HT1080 (cell line): ENCODE data around the gene CDC42BPA. TPM values are rescaled to one million over a fixed set of nuclear protein-coding genes. Genes with fewer than 3 reads are reported as not detected.

Source experiments
- DNase-seq: peaks from one replicate; pipeline ENCODE4 v3.0.0-alpha.2; 2015; ENCODE audit warnings: low read depth
- total RNA-seq: library from RNA; depleted of rRNA; stranded (reverse); fragments of >200 nt; shearing (Covaris generic); gene quantifications from 2 replicates; pipeline ENCODE4 v1.2.3, GENCODE V29; 2014

The CDC42BPA gene
- total RNA-seq, 1 experiment from 2014 or later, result 14.2 TPM

DNA sequence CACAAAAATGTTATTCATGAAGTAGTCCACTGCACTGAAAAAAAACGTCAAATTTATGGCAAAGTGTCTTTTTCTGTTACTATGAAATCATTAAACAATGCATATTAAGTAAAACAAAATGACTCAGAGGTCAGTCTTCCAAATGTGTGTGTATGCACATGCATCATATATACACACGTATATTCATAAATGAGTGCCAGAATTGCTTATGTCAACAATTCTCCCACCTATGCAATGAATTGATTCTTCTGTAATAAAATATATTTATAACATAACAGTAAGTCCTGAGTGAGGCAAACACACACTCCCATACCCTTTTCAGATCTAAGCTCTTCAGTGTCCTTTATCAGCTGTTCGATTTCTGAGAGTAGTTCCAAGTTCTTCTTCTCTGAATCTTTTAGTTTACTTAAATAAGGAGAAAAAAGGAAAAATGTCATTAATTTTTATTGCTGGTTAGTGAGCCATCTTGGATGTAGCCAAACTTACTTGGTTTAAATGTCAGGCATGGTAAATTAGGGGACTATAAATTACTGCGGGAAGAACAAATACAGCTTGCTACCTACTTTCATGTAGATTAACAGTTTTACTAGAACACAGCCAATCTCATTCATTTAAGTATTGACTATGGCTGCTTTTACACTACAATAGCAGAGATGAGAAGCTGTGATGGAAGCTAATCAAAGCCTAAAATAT, 246.3 kb downstream of the CDC42BPA start:
- DNase-seq, result no peak

DNA sequence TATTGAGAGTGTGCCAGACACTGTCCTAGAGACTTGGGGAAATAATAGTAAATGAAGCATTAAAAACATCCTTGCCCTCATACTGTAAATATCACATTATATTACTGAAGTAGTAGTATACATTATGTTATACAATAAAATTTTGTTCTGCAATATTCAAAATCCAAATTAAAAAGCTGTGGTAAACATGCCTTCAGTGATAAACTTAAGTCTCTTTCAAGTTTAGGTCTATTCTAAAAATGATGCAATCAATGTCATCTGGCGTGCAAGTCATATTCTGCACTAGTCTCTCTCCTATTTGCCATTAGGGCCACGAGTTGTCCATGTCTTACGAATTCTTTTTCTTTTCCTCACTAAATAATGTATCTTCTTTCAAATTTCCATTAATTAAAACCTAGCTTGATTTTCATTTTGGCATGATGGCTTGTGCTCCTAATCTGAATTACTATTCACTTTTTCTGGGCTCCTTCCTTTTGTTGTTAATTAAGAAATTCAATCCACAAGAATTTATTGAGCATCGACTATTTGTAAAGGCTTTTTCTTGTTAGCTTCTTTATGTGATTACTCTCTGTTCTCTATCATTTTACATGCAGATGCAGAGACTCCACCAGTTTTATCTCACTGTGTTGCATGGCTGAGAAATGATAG, 247.5 kb downstream of the CDC42BPA start:
- DNase-seq, result no peak

DNA sequence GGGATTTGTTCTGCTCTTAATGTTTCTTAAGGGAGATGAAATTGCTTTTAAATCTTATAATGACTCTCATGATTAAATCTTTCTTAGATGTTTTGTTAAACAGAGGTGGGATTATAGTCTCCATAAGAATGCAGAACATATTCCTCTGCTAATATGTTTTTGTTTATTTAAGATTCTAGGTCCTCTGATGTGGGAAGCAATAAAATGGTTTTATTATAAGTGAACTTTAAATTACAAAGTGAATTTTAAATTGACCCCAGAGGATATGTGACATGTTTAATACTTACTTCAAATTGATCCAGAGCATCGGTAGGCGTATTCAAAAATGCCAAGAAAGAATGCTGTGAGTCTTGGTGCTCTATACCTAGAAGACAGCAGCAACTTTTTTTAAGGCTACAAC, 248.8 kb downstream of the CDC42BPA start:
- DNase-seq, result no peak

DNA sequence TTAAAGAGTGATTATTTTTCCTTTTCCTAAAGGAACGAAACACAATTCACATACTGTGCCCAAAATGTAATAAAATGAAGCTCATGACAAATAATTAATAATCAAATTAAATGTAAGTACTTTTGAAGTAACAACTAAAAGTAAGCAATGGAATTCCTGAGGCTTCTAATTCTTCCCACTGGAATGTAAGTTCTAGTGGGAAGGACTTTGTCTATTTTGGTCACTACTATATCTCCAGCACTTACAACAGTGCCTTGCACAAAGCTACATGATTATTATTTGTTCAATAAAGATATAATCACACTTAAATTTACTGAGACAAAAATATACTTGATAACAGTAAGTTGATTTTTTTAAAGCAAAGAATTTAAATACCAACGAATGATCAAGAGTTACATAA, 249.4 kb downstream of the CDC42BPA start:
- no peak for DNase-seq

DNA sequence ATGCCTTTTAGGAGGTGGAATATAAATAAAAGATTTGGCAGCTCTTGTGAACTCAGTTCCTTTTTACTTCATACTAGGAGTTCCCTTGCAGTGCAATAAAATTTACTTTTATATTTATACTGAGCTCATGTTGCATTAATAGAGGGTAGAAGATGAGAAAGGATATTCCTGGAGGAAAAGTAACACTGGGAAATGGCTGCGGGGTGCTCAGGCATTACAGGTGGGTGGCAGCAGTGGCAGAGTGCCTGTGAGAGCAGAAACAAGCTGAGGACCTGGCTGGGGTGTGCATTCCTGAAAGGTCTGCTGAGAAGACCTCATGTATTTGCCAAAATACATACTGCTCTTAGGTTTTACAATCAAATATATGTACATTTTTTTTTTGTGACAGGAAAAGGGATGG, 251.3 kb downstream of the CDC42BPA start:
- DNase-seq, result no peak

DNA sequence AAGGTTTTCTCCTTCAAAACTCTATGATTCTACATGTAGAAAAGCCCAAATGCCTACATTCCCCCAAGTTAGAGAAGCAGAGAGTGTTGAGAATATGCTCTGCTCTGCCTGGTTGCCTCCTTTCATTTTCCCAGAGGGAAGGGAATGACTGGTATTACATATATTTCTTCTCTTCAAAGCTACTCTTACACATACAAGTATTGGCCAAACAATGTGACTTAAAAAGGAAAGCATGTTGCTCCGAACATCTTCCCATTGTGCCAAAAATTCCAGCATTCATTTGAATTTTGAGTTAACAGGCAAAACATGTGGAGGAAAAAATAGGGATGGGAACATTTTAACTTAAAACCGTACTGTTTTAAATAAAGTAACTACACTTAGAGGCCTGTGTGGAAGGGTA, 253.0 kb downstream of the CDC42BPA start:
- no peak for DNase-seq

DNA sequence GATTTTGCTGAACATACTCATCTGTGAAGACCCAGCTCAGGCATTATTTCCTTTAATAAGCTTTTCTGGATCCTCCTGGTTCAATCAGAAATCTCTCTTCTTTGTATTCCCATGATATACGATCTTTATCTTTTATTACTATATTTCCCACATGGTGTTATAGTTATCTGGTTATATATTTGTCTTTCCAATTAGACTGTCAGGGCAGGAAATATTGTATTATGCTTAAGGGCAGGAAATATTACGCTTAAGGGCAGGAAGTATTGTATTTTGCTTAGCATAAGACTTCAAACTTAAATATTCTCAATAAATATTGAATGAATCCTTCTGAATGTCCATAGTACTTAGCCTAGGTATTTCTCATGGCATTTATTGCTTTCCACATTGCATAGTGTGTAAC, 256.0 kb downstream of the CDC42BPA start:
- no peak for DNase-seq

DNA sequence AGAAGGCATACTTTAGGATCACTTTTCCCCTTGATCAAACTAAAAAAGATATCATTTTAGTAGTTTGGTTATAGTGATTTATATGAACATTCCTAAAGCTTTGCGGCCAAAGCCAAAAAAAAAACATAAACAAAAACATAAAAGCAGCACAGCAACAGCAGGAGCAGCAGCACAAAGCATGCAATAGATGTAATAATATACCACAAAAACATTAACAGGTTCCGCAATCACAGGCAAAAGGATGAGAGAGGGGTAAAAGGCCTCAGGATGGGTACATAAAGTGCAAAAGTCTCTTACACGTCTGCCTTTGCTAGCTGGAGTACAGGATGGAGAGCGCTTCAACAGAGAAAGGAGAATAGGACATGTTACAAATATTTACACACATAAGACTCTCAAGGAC, 259.2 kb downstream of the CDC42BPA start:
- no peak for DNase-seq

DNA sequence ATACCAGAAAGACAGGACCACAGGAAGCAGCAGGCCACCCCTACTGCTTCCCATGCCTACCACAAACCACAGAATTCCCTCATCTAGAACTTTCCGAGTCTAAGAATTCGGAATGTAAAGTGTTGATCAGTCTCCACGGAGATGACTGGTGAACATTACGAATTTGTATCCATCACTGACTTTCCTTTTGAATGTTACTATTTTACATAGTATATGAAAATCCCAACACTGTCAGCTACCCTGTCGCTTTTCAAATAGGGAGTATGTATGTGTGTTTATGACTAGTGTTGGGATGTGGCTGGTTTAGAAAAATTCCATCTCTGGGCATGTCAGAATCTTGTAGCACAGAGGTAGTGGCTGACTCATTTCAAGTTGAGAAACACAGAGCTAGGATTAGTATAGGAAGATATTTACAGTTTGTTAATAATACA, 260.0 kb downstream of the CDC42BPA start:
- peak; percentile 81 for DNase-seq

DNA sequence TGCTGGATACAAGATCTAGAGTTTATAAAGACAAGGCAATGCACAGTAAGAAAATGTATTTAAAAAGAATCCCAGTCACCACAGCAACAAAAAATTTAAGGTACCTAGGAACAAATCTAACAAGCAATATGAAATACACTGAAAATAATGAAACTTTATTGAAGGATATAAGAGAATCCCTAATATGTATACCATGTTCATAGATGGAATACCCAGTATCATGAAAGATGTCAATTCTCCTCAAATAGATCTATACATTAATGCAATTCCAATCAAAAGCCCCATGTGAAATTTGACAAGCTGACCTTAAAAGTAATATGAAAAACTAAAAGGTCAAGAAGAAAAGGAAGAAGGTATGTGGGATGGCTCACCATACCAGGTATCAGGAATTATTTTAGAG, 269.0 kb downstream of the CDC42BPA start:
- DNase-seq, result no peak

DNA sequence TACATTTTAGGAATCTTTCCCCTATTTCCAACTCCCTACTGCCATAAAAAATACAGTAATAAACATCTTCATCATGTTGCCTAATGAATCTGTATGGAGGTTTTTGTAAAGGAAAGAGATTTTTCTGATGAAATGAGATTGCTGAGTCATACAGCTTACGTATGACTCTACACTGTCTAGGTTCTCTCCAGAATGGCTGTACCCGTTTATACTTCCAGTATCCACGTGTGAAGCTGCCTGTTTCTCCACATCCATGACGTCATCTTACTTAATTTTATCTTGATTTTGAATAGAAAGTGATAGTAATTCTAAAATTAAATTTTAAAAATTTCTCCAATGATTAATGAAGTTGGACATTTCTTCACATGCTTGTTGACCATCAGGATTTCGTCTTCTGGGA, 274.5 kb downstream of the CDC42BPA start:
- DNase-seq, result peak; percentile 51

DNA sequence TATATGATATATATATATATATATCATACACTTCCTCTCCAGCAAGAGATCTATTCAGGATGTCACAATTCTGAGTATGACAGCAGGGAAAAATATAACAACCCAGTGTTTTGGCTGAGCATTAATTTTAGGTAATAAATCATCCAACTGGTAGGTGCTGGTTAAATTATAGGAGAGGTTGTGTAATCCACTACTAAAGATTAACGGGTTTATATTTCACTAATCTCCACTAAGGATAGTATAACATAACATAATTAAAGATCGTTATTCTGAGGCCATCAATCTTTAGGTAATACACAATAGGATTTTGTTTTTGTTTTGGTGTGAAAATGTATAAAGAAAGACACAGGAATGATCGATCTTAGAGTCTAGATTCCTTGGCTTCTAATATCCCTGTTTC, 276.0 kb downstream of the CDC42BPA start:
- no peak for DNase-seq

DNA sequence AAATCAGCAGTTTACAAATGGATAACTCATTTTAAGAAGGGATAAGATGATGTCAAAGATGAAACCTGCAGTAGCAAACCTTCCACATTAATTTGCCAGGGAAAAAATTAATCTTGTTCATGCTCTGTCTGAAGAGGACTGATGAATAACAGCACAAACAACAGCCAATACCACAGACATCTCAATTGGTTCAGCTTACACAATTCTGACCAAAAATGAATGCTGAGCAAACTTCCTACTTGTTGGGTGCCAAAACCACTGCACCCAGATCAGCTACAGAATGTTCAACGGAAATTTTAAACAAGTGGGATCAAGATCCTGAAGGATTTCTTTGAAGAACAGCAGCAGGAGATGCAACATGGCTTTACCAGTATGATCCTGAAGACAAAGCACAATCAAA, 279.9 kb downstream of the CDC42BPA start:
- no peak for DNase-seq

DNA sequence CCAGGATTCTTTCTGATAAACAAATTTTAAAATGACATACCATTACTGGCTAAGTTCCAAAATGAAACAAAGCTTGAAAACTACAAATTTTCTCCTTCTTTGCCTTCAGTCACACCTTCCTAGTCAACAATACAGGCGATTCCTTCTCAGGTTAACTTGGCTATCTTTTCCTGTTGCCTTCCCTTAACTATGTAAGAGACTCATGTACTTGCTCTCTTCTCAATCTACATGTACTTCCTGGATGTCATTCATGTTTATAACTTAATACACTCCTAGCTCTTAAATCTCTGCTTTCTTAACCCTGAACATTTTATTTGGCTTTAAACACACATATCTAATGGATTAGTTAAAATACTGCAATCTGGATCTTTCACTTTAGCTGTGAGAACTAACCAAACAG, 281.2 kb downstream of the CDC42BPA start:
- no peak for DNase-seq

DNA sequence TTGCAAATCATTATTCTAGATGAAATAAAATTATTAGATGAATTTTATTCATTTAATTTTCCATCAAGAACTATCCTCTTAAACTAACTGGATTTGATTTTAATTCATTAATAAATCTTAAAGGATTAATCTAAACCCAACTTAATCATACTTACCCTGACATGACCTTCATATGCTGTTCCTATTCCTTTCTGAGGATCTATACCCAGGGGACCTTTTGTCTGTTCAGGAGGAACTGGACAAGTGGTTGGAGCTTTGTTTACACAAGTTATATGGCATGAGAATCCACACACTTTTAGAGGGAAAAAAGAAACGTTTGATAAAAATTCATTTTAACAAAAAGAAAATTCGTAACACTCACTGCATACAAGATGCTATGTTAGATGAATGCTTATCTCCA, 283.0 kb downstream of the CDC42BPA start:
- no peak for DNase-seq

DNA sequence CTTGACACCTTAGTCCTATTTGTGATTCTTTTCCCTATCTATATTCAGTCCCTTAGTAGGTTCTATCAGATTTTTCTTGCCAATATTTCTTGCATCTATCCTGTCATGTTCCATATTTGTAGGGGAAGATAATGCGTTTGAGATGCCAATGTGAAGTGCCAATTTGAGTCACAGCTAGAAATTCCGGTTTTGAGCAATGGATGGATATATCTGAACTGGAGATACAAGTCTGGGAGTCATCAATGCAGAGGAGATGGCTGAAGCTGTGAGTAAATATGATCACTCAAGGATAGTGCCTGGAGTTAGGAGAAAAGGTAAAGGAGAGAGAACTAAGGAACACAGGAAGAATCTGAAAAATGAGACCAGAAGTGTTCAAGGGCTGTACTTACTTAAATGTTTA, 284.4 kb downstream of the CDC42BPA start:
- DNase-seq, result no peak

DNA sequence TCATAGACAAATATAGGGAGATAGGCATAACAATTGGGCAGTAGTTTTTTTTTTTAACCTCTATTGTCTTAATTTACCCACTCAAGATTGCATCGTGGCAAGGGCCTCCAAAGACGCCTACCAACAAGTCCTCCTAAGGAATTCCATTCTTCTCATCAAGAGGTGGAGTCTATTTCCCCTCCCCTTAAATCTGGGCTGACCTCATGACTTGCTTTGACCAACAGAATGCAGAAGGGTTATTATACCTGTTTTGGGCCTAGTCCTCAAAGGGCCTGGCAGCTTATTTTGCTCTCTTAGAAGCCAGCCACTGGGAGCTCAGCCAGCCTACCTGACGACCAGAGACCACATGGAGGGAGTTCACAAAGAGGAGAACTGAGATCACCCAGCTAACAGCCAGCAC, 285.9 kb downstream of the CDC42BPA start:
- DNase-seq, result no peak

DNA sequence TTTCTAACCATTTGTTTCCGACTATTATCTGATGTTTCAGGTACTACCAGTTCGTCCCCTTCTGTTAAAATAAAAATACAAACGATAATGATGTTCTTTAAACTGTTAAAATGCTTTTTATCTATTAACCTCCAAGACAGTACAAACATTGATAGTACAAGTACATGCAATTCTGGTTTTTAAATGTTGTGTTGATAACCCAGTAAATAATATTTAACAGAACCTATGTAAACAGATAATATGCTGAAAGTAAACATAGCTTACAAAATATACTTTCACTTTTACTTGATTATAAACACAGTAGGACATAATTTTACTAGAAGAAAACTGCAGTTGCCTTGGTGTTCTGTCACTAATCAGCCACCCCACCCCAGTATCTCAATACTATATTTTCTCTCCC, 301.3 kb downstream of the CDC42BPA start:
- no peak for DNase-seq

DNA sequence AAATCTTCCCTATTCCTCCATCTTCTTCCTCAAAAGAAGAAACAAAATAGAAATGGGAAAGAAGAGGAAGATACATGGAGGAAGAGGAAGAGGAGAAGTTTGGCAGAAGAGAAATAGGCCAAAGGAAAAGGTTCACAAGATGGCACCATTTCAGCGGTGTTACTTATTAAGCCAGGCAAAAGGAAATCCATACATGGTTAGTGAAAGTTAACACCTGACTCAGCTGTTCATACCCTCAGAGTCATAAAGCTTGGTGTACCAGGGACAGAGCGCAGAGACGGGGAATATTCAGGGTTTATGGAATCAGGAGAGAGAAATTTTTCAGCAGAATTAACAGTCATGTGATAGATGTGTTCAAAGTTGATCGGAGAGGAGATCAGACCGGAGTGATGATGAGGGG, 307.6 kb downstream of the CDC42BPA start:
- DNase-seq, result no peak

DNA sequence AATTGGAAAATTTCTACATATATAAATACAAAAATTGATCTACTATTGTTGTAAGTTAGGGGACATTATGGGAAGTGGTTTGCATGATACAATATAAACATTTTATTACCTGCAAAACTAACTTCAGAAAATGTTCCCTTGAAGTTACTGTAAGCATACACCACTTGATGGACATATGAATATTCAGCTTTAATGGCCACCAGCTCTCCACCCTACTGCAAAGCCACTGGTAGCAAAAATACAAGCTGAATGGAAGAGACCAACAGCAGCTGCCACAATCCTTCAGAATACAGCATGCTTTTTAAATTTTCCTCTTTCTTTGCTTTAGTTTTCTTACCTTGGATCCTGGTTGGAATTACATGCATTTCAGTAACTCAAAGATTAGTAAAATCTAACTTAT, 308.4 kb downstream of the CDC42BPA start:
- DNase-seq, result no peak

DNA sequence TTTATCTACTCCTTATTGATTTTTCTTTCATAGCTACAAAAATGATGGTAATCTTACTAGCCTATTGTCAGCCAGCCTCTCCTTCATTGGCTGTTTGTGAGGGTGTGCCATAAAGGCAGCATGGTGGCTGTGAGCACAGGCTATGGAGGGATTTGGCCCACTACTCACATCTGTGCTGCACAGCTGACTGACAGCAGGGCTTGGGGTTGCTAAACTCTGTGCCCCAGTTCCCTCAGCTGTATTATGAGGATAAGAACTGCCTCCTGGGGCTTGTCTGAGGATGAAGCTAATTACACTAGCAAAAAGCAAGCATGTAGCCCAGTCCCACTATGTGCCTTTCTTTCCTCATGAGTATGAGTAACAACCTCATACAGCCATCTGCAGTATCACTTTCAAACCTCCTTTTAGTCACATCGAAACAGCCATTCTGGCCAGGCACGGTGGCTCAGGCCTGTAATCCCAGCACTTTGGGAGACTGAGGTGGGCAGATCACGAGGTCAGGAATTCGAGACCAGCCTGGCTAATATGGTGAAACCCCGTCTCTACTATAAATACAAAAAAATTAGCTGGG, 312.0 kb downstream of the CDC42BPA start:
- no peak for DNase-seq

DNA sequence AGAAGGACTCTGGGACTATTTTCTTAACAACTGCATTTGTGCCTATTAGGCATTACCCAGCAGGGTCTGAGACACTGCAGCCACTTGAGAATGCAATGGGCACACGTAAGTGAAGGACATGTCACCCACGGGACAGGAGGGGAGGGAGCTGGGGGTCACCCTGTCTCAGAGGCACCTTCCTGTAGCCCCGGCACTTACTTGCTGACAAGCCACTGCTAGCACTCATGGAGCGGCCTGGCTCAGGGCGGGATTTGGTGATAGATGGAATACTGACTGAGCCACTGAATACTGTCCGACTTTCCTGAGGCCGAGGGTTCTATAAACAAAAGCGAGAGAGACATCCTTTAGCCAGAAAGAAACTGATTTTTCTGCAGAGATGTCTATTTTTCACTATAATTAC, 313.5 kb downstream of the CDC42BPA start:
- DNase-seq, result no peak

DNA sequence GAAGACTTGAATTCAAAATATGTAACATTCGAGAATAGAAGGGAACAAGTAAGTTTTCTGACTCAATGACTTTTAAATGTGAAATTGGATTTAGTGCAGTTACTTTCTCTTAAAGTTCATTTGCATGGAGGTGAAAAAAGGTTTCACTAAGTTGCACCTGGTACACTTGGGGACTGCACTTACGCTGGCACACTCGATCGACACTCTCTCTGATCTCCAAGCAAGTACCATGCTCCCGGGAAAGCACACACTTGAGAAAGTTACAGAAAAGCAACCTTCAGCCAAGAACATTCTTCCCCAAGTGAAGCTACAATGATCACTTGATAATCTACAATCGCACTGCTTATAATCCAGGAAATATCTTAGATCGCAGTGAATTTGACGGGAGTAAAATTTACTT, 315.1 kb downstream of the CDC42BPA start:
- no peak for DNase-seq
